Erythroblast (primary cell): ENCODE measurements around the gene RDH16.
"Not testable (repeated sequence)": the region's sequence is repeated elsewhere in the genome, so short reads cannot be mapped to it uniquely, and the experiment has no call there.

ENCODE experiments used
- DNase-seq, 2 experiments: peaks; one replicate each; lab custom pipeline; 2025; lab: John Stamatoyannopoulos, UW
- GATA1 ChIP-seq: IDR thresholded peaks from 2 replicates; pipeline ENCODE4 v1.6.1; 2011; ENCODE audit warnings: low read depth, mild to moderate bottlenecking, control low read depth, low read length, moderate library complexity
- POLR2A ChIP-seq: IDR thresholded peaks from 2 replicates; pipeline ENCODE4 v1.6.1; 2011; ENCODE audit warnings: mild to moderate bottlenecking, low read length

Gene RDH16

DNA sequence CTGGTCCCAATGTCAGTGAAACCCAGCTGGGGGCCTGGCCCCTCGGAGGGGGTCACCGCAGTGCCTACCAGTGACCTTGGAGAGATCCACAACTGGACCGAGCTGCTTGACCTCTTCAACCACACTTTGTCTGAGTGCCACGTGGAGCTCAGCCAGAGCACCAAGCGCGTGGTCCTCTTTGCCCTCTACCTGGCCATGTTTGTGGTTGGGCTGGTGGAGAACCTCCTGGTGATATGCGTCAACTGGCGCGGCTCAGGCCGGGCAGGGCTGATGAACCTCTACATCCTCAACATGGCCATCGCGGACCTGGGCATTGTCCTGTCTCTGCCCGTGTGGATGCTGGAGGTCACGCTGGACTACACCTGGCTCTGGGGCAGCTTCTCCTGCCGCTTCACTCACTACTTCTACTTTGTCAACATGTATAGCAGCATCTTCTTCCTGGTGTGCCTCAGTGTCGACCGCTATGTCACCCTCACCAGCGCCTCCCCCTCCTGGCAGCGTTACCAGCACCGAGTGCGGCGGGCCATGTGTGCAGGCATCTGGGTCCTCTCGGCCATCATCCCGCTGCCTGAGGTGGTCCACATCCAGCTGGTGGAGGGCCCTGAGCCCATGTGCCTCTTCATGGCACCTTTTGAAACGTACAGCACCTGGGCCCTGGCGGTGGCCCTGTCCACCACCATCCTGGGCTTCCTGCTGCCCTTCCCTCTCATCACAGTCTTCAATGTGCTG lies 38.0 kb upstream of the RDH16 start:
- TF ChIP-seq GATA1 (no peak), POLR2A (no peak)
- no peak for DNase-seq

DNA sequence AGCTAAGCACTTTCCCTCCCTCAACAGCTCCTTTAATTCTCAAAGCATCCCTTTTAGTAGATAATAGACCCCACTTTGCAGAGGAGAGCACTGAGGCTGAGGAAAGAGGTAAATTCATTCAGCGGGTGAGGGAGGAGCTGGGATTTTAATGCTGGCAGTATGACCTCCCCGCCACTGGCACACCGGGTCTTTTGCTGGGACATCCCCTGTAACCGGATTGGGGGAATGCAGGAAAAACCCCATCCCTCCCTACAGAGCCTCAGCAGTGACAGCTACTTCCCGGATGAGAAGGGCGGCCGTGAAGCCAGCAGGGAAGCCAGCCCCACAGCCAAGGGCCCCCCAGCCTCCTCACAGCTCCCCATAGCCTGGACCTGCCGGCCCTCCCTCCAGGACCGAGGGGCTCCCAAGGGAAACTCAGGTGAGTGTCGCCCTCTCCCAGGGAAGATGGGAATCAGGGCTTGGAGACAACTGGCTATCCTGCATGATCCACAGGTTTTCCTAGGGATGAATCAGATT lies 36.9 kb upstream of the RDH16 start:
- no peak for DNase-seq
- no peak for TF ChIP-seq GATA1
- no peak for TF ChIP-seq POLR2A

DNA sequence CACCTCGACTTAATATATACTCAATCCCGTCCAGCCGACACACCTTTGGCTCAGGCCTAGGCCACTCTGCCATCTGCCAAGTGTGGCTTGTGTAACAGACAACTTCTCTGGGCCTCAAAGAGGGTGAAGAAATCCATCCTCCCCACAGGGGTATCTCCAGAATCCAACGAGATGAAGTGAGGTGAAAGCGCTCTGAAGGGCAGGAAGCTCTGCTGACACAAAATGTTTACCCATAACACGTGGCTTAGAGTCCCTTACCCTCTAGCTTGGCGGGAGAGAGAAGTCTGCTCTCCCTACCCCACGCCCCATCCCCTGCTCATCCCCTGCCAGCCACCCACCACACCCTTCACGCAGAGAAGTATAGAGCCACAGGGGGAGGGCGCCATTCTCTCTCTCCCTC lies 35.9 kb upstream of the RDH16 start:
- no peak for TF ChIP-seq GATA1
- no peak for TF ChIP-seq POLR2A
- no peak for DNase-seq

DNA sequence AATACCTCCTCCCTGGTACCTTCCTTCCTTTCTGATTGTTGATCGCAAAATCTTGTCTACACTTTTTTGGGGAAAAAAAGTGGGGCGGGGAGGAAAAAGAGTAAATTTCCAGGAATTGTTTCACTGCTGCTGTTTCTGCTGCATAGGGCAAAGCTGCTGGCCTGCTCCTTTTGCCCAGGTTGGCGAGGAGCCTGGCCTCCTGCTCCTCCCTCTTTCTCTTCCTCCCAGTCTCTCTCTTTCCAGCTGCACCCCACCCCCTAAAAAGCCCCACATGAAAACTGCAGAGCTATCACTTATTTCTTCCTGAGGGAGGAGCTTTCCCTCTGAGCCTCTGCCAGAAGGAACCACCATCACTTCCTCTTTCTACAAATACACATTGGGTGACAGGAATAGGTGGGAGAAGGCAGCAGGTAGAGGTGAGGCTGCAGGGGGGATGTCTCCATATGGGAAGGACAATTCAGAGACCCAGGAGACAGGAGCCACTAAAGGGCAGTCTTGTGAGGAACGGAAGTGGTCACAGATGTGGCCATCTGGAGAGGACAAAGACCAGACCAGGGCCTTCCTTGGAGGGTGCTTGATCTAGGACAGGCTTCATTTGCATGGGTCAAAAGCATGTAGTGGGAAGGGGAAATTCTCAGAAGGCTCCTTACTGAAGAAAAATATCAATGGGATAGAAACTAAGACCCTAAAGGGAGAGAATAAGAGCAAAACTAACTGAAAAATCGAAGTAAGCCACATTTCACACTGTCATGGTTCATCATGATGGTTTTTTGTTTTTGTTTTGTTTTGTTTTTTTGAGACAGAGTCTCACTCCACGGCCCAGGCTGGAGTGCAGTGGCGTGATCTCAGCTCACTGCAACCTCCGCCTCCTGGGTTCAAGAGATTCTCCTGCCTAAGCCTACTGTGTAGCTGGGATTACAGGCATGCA lies 34.2 kb upstream of the RDH16 start:
- no peak for DNase-seq
- TF ChIP-seq POLR2A (no peak), GATA1 (no peak)

DNA sequence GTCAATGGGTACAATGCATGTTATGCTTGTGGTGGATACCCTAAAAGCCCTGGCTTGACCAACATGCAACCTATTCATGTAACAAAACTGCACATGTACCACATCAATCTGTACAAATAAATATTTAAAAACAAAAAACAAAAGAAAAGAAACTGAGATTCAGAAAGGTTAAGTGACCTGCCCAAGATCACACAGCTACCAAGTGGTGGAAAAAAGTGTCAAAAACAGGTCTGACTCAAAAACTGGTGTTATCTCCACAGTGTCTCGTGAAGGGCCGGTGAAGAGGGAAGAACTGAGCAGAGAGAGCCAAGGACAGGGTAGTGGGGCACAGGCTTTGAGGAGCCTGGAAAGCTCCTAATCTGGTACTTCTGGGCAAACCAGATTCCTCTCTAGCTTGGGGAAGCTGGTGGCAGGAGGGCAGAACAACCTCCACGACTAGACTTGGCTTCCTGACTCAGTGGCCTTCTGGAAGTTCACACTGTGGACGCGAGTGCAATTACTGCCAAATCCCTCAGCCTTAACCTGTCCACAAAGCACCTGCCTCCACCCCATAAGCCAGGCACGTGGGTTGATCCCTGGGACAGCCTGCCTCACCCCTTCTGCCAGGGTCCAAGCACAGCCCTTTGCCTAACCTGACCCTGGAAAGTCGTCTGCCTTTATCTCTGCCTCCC lies 33.4 kb upstream of the RDH16 start:
- no peak for DNase-seq
- TF ChIP-seq GATA1 = no peak
- no peak for TF ChIP-seq POLR2A

DNA sequence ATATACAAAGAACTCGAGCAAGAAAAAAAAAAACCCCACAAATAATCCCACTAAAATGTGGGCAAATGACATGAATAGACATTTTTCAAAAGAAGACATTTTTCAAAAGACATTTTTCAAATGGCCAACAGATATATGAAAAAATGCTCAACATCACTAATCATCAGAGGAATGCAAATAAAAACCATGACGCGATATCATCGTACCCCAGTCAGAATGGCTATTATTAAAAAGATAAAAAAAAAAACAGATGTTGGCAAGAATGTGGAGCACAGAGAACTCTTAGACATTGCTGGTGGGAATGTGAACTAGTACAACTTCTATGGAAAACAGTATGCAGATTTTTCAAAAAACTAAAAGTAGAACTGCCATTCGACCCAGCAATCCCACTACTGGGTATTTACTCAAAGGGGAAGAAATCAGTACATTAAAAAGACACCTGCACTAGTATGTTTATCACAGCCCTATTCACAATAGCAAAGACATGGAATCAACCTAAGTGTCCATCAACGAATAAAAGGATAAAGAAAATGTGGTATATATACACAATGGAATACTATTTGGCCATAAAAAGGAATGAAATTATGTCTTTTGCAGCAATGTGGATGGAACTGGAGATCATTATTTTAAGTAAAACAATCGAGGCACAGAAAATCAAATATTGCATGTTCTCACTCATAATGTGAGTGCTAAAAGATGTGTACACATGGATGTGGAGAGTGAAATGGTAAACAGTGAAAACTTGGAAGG lies 32.6 kb upstream of the RDH16 start:
- DNase-seq = no peak
- TF ChIP-seq GATA1 (no peak), POLR2A (no peak)

DNA sequence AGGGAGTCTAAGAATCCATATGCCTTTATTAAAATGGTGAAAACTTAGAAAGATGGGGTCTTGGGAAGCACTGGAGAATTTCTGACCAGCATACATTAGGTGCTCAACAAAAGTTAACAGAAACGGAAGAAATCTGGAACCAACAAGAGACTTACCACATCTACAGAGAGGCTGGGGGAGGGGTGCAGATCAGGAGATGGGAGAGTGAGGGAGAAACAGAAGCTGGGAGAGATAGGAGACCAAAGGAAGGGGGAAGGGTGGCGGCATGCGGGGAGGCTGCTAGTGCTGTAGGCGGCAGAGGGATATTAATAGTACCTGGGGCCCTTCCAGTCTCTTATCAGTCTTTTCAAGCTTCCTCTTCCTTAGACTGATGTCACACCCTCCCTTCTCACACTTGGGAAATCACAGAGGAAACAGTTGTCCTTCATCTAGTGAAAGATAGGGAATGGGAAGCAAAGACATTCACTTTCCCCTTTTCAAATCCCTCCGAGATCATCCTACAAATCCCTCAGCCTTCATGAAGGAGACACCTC lies 30.9 kb upstream of the RDH16 start:
- peak; percentile 67 to 82 for DNase-seq
- TF ChIP-seq POLR2A (no peak), GATA1 (no peak)

DNA sequence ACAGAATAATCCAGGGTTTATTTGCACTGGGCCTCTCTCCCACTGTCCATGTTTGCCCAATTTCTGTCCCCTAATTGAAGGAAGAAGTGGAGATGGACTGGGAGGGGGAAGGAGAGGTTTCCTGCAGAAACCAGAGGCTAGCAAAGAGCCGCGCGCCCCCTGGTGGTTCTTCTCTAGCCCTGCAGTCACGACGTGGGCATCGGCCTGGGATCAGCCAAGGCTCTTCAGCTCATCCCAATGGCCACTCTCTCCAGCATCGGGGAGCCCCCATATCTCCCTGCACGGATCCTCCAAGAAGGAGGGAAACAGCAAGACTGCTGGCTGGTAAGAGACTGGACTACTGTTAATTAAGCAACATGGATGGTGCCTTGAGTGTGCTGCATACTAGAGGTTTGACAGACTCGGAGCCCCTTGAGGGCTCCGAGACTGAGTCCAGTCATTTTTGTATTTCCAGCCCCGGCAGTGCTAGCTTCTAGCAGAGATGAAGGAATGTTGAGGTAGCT lies 30.2 kb upstream of the RDH16 start:
- no peak for TF ChIP-seq GATA1
- no peak for TF ChIP-seq POLR2A
- DNase-seq = peak; percentile 80 to 88

DNA sequence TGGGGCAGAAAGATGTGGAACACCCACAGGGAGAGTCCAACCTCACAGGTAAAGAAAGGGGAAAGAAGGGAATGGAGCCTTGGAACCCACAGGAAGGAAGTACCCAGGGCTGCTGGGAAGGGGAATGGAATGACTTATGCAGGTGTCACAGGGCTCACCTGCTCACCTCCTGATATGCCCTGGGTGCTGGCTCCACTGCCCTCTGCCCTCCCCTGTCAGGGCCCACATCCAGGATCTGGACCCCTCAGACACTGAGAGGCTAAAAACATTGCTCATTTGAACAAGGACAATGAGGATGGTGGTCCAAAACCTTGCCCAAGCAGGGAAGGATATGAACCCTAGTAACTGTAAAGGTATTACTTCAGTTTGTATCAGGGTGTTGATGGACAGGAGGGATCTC lies 29.6 kb upstream of the RDH16 start:
- TF ChIP-seq GATA1 (no peak), POLR2A (no peak)
- no peak for DNase-seq

DNA sequence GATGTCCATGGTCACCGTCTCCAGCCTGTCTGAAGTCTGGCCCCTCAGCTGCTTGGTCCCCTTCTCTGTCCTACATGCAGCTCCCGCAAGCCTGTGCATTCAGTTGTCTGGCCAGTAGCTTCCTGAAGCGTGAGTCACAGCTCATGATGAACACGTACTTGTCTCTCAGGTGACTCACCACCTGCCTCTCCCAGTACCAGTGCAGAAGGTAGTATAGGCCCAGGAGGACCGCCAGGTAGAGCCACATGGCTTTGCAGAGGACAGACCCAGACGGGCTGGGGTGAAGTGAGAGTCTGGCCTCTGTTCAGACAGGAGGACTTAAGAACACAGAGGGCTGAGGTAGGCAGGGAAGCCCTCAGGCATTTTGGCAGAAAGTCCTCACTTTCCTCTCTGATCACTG lies 28.3 kb upstream of the RDH16 start:
- not testable (repeated sequence) for DNase-seq

DNA sequence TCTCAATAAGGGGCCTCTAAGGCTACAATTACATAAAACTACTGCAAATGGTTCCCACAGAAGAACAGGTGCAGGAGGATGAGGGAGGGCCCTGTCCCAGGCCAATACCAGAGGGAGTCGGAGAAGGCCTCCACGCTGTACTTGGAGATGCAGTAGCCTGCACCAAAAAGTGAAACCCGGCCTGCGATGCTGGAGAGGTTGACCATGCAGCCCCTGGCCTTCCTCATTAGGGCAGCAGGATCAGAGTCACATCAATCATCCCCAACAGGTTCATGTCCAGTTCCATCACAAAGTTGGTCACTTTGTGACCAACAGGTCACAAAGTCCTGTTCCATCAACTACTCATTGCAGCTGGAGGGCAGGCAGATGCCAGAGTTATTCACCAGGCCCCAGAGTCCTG lies 26.0 kb upstream of the RDH16 start:
- no peak for DNase-seq
- TF ChIP-seq GATA1 (no peak), POLR2A (no peak)

DNA sequence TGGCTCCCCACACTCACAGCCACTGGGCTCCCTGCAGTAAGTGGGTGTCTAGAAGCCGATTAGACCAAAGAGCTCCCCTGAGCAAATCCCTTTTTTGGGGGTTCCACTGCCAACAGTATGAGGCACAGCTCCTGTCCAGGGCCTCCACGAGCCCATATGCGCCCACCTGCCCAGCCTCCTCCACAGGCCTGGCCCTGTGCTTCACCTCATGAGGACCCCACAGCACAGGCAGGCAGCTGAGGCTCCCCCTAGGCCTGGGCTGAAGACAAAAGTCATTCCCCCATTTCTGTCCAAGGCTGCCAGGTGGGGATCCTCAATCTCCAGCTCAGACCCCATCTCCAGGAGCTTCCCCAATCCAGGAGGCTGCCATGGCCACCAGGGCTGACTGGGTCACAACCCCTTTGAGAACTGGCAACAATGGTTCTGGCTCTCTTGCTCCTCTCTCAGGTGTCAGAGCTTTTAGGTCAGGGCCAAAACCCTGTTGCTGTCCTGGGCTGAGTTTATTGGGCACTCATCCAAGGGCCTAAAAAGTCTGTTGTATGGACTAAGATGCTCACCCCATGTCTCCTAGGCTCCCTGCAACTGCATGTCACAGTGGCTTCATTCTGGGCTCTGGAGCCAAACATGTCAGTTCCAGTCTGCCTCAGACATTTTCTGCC lies 25.3 kb upstream of the RDH16 start:
- not testable (repeated sequence) for DNase-seq
